Stimulated activated naive CD8-positive, alpha-beta T cell treated with anti-CD3 and anti-CD28 coated beads, Interleukin-15, amount 100 ng/mL, for 72 hours (primary cell): Measurements from ENCODE around the gene ACTN1.

ENCODE experiments used
- ATAC-seq: fragments of 150-1000 bp; cut with Tn5 transposase; 2 replicates; pipeline ENCODE4 v1.10.0; 2021; ENCODE audit warnings: mild to moderate bottlenecking, moderate library complexity
- DNase-seq, 2 donors: peaks; one replicate each; pipeline ENCODE4 v3.0.0; 2021 to 2022
- H3K27ac Mint-ChIP-seq, 2 donors: one replicate each; pipeline ENCODE4 v1.8.0; 2022; ENCODE audit warnings: mild to moderate bottlenecking in 2 of 2, mixed read lengths in 2 of 2, moderate library complexity in 2 of 2
- H3K27me3 Mint-ChIP-seq: one replicate; pipeline ENCODE4 v1.8.0; 2022; ENCODE audit warnings: mixed read lengths
- H3K4me1 Mint-ChIP-seq: one replicate; pipeline ENCODE4 v1.8.0; 2022; ENCODE audit warnings: mild to moderate bottlenecking, mixed read lengths
- H3K4me3 Mint-ChIP-seq, 2 donors: one replicate each; pipeline ENCODE4 v1.8.0; 2022; ENCODE audit warnings: mild to moderate bottlenecking in 2 of 2, mixed read lengths in 2 of 2, moderate library complexity in 1 of 2
- H3K9me3 Mint-ChIP-seq, 2 donors: one replicate each; pipeline ENCODE4 v1.8.0; 2022; ENCODE audit warnings: mixed read lengths in 2 of 2

Gene ACTN1

DNA sequence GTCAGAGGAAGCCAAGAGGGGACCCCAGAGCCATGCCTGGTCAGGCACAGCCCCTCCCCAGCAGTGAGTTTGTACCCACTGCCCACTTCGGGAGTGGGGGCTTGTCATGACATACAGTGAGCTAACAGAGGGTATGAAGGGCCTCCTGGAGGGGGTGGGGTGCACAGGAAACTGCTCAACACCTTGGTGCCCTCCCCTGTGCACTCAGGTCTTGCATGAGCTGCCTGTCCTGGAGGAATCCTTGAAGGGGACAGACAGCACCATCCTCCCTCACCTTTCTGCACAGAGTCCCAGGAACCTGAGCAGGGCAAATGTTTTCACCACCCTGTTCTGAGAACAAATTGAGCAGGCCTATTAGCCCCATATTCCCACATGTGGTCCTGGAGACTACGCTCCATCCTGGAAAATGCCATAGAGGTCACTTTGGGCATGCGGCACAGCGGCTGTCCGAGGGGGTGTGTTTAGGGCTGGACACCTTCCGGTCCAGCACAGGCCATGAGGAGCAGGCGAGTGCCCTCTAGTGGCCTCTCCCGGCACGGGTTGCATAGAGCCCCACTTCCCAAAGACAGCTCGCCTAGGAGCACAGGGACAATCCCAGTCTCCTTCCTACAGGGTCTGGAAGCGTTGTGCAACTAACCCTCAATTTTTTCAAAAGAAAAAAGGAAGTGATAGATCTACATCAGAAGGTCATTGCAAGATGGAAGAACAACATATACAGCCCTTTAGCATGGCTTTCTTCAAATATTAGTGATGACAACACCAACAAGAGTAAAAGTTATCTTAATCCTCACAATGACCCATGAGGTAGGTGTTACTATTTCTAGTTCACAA lies 154.4 kb downstream of the ACTN1 start:
- Mint-ChIP-seq H3K9me3 (no peaks in the 10 kb centered on the region), H3K27ac (no peak overlapping the region), H3K4me1 (peaks cover 56% of the 10 kb centered on the region), H3K27me3 (no peaks in the 10 kb centered on the region), H3K4me3 (no peak overlapping the region)
- no peak for ATAC-seq
- DNase-seq = no peak

- no peaks in the 10 kb centered on the region for H3K9me3 Mint-ChIP-seq
- no peaks in the 10 kb centered on the region for H3K27me3 Mint-ChIP-seq
- DNase-seq = no peak
- no peak for ATAC-seq
- no peak overlapping the region for H3K4me3 Mint-ChIP-seq
- H3K27ac Mint-ChIP-seq = no peak overlapping the region
- peaks cover 62% of the 10 kb centered on the region for H3K4me1 Mint-ChIP-seq
Observed at GRCh38 chr14:68824207-68824516, 154.9 kb downstream of the ACTN1 start.
